ENCODE data around the gene CYBA.

Gene CYBA

GRCh38 chr16:88602091-88602490 lies 48.8 kb downstream of the CYBA start:
- TF ChIP-seq CTCF (IDR thresholded peaks at IDR 0.05; ENCODE audit: control extremely low read depth, extremely low read depth, low read depth, missing control alignments) = no peak
- DNase-seq (ENCODE audit: extremely low spot score) = no peak
- ChIA-PET CTCF (no interaction called here), POLR2A (interaction anchor here (0.7 kb wide), 1 partner anchor 29 kb away, joined by 5 read pairs; no protein-coding TSS in a partner anchor)

- DNase-seq (ENCODE audit: extremely low spot score) = no peak
- no peak for TF ChIP-seq CTCF (IDR thresholded peaks at IDR 0.05; ENCODE audit: control extremely low read depth, extremely low read depth, low read depth, missing control alignments)
- ChIA-PET CTCF (no interaction called here), POLR2A (no interaction called here)
Observed at GRCh38 chr16:88601313-88602036, 49.4 kb downstream of the CYBA start.

DNA sequence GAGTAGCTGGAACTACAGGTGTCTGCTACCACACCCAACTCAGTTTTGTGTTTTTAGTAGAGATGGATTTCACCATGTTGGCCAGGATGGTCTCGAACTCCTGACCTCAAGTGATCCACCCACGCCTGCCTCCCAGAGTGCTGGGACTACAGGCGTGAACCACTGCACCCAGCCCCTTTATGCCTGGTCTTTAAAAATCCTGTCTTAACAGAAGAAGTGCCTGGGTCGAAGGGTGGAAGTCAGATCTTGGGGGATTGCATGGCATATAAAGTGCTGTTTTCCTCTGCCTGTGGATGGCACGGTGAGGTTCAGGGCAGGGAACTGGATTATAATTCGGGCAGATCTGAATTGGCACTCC lies 50.3 kb downstream of the CYBA start:
- TF ChIP-seq CTCF (IDR thresholded peaks at IDR 0.05; ENCODE audit: control extremely low read depth, extremely low read depth, low read depth, missing control alignments) = no peak
- ChIA-PET POLR2A (no interaction called here), CTCF (interaction anchor here (1.0 kb wide), 1 partner anchor 33 kb away, joined by 3 read pairs; no protein-coding TSS in a partner anchor)
- DNase-seq (ENCODE audit: extremely low spot score) = no peak

- ChIA-PET POLR2A (no interaction called here), CTCF (interaction anchor here (1.0 kb wide), 1 partner anchor 33 kb away, joined by 3 read pairs; no protein-coding TSS in a partner anchor)
- TF ChIP-seq CTCF (IDR thresholded peaks at IDR 0.05; ENCODE audit: control extremely low read depth, extremely low read depth, low read depth, missing control alignments) = no peak
- no peak for DNase-seq (ENCODE audit: extremely low spot score)
Observed at GRCh38 chr16:88599825-88600538, 50.9 kb downstream of the CYBA start.

- CTCF ChIA-PET = interaction anchor here (1.0 kb wide), 1 partner anchor 34 kb away, joined by 3 read pairs; no protein-coding TSS in a partner anchor
- POLR2A ChIA-PET = interaction anchor here (0.6 kb wide), 1 partner anchor 25 kb away, joined by 4 read pairs; no protein-coding TSS in a partner anchor
Observed at GRCh38 chr16:88599092-88599733, 51.6 kb downstream of the CYBA start.

More at GRCh38 chr16:88599092-88599733, 51.6 kb downstream of the CYBA start:
- DNase-seq (ENCODE audit: extremely low spot score) = no peak
- TF ChIP-seq CTCF (IDR thresholded peaks at IDR 0.05; ENCODE audit: control extremely low read depth, extremely low read depth, low read depth, missing control alignments) = no peak
